ENCODE results near the gene RNF39. TPM values are rescaled to one million over a fixed set of nuclear protein-coding genes. Genes with fewer than 3 reads are reported as not detected.
A peak's percentile ranks its signal among the peaks of the same experiment; 100 is the strongest.

RNF39 gene
- total and polyA plus RNA-seq, 2 of the 13 experiments (the other 11 are each of a cell fraction or from before 2014, with no cell fraction given), result 0.13 to 1.8 TPM

DNA sequence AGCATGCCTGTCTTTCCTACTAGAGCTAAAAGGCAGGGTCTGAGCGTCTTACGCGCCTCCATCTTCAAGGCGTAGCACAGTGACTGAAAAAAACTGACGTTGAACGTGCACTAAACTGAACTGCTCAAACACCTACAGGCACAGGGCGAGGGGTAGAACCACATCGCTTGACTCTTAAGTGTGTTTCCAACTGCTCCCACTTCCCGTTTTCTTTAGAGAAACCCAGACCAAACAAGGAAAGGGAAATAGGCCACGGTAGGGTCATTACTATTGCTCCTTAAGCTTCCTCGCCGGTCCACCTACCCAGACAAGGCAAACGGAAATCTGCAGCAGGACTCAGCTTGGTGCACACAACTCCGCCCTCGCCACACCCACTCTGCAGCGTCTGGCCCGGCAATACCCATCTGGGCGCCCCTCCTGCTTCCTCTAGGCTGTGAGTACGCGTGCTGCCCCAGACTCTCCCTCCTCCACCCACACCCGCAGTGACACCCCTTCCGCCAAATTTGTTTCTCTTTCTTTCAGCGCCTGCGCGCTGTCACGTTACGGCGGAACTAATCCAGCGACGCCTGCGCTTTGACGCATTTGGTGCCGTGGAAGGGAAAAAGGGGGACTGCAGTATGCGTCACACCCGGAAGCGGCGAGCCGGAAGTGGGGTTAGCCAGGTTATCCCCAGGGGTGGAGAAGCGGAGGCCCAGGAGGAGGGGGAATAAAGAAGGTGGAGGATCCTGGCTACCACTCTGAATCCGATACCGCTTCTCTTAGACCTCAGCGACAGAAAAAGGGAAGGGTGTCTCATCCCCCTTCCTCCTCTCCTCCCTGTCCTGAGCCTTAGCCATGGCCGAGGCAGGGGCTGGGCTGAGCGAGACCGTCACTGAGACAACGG, 8.8 kb downstream of the RNF39 start, which contains the start of gene PPP1R11 (continued):
- peak; percentile 76 for TF ChIP-seq IKZF4 (CRISPR knock-in tag; IDR thresholded peaks at IDR 0.05; ENCODE audit: borderline replicate concordance, low read depth, not compliant biosample characterization)
- 0 out of 2 replicates have a peak, but pooled peaks have one; percentile 53 for TF ChIP-seq ZNF333 (CRISPR knock-in tag; IDR thresholded peaks at IDR 0.05; ENCODE audit: borderline replicate concordance)
- TF ChIP-seq IKZF1 (IDR thresholded peaks at IDR 0.05), result no peak
- no peak for TF ChIP-seq TCF7 (IDR thresholded peaks at IDR 0.05; ENCODE audit: low read depth)
- TF ChIP-seq HOXA7 (CRISPR knock-in tag; IDR thresholded peaks at IDR 0.05), result no peak
- peak; percentile 98 for TF ChIP-seq NR2C2 (CRISPR knock-in tag; IDR thresholded peaks at IDR 0.05; ENCODE audit: borderline replicate concordance)
- TF ChIP-seq HCFC1 (IDR thresholded peaks at IDR 0.05; ENCODE audit: low read depth, low read length), result peak; percentile 77
- TF ChIP-seq ADNP (CRISPR knock-in tag; IDR thresholded peaks at IDR 0.05), result no peak
- TF ChIP-seq, protein P1, sequence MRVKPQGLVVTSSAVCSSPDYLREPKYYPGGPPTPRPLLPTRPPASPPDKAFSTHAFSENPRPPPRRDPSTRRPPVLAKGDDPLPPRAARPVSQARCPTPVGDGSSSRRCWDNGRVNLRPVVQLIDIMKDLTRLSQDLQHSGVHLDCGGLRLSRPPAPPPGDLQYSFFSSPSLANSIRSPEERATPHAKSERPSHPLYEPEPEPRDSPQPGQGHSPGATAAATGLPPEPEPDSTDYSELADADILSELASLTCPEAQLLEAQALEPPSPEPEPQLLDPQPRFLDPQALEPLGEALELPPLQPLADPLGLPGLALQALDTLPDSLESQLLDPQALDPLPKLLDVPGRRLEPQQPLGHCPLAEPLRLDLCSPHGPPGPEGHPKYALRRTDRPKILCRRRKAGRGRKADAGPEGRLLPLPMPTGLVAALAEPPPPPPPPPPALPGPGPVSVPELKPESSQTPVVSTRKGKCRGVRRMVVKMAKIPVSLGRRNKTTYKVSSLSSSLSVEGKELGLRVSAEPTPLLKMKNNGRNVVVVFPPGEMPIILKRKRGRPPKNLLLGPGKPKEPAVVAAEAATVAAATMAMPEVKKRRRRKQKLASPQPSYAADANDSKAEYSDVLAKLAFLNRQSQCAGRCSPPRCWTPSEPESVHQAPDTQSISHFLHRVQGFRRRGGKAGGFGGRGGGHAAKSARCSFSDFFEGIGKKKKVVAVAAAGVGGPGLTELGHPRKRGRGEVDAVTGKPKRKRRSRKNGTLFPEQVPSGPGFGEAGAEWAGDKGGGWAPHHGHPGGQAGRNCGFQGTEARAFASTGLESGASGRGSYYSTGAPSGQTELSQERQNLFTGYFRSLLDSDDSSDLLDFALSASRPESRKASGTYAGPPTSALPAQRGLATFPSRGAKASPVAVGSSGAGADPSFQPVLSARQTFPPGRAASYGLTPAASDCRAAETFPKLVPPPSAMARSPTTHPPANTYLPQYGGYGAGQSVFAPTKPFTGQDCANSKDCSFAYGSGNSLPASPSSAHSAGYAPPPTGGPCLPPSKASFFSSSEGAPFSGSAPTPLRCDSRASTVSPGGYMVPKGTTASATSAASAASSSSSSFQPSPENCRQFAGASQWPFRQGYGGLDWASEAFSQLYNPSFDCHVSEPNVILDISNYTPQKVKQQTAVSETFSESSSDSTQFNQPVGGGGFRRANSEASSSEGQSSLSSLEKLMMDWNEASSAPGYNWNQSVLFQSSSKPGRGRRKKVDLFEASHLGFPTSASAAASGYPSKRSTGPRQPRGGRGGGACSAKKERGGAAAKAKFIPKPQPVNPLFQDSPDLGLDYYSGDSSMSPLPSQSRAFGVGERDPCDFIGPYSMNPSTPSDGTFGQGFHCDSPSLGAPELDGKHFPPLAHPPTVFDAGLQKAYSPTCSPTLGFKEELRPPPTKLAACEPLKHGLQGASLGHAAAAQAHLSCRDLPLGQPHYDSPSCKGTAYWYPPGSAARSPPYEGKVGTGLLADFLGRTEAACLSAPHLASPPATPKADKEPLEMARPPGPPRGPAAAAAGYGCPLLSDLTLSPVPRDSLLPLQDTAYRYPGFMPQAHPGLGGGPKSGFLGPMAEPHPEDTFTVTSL (CRISPR knock-in tag; IDR thresholded peaks at IDR 0.05; ENCODE audit: borderline replicate concordance), result no peak
- peak; percentile 91; the same call in 1 of the 2 replicates for TF ChIP-seq ZNF44 (CRISPR knock-in tag; IDR thresholded peaks at IDR 0.05)
- no peak for TF ChIP-seq TCF12 (IDR thresholded peaks at IDR 0.05)
- no peak; the same call in 1 of the 2 replicates for TF ChIP-seq TCF12 (CRISPR knock-in tag; IDR thresholded peaks at IDR 0.05)
- TF ChIP-seq IRF2 (CRISPR knock-in tag; IDR thresholded peaks at IDR 0.05), result peak; percentile 99
- TF ChIP-seq, protein P2, sequence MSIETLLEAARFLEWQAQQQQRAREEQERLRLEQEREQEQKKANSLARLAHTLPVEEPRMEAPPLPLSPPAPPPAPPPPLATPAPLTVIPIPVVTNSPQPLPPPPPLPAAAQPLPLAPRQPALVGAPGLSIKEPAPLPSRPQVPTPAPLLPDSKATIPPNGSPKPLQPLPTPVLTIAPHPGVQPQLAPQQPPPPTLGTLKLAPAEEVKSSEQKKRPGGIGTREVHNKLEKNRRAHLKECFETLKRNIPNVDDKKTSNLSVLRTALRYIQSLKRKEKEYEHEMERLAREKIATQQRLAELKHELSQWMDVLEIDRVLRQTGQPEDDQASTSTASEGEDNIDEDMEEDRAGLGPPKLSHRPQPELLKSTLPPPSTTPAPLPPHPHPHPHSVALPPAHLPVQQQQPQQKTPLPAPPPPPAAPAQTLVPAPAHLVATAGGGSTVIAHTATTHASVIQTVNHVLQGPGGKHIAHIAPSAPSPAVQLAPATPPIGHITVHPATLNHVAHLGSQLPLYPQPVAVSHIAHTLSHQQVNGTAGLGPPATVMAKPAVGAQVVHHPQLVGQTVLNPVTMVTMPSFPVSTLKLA (IDR thresholded peaks at IDR 0.05), result peak; percentile 95
- TF ChIP-seq, protein P3, sequence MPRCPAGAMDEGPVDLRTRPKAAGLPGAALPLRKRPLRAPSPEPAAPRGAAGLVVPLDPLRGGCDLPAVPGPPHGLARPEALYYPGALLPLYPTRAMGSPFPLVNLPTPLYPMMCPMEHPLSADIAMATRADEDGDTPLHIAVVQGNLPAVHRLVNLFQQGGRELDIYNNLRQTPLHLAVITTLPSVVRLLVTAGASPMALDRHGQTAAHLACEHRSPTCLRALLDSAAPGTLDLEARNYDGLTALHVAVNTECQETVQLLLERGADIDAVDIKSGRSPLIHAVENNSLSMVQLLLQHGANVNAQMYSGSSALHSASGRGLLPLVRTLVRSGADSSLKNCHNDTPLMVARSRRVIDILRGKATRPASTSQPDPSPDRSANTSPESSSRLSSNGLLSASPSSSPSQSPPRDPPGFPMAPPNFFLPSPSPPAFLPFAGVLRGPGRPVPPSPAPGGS (CRISPR knock-in tag; IDR thresholded peaks at IDR 0.05), result peak; percentile 76; the same call in 1 of the 2 replicates
- TF ChIP-seq, protein P4, sequence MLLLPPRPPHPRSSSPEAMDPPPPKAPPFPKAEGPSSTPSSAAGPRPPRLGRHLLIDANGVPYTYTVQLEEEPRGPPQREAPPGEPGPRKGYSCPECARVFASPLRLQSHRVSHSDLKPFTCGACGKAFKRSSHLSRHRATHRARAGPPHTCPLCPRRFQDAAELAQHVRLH (CRISPR knock-in tag; IDR thresholded peaks at IDR 0.05; ENCODE audit: borderline replicate concordance, low read depth), result peak; percentile 48

Measured in HepG2 (cell line).